HG03064 (cell line): ENCODE measurements around the gene AOC1.

Experiments used
- ATAC-seq: cut with Tn5 transposase; IDR thresholded peaks from one replicate; pipeline ENCODE4 v1.9.1; 2021; ENCODE audit warnings: low read depth; ENCODE audit not compliant: unreplicated experiment

The AOC1 gene

DNA sequence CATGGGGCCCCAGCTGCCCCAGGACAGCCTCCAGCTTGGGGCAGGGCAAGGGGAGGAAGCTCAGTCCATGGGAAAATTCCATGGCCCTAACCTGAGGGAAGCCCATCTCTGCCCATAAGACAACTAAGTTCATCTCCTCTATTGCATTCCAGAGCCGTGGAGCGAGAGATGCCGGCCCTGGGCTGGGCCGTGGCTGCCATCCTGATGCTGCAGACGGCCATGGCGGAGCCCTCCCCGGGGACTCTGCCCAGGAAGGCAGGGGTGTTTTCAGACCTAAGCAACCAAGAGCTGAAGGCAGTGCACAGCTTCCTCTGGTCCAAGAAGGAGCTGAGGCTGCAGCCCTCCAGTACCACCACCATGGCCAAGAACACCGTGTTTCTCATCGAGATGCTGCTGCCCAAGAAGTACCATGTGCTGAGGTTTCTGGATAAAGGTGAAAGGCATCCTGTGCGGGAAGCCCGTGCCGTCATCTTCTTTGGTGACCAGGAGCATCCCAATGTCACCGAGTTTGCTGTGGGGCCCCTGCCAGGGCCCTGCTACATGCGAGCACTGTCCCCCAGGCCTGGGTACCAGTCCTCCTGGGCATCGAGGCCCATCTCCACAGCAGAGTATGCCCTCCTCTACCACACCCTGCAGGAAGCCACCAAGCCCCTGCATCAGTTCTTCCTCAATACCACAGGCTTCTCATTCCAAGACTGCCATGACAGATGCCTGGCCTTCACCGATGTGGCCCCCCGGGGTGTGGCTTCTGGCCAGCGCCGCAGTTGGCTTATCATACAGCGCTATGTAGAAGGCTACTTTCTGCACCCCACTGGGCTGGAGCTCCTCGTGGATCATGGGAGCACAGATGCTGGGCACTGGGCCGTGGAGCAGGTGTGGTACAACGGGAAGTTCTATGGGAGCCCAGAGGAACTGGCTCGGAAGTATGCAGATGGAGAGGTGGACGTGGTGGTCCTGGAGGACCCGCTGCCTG lies 4.3 kb downstream of the AOC1 start:
- ATAC-seq: no peak

DNA sequence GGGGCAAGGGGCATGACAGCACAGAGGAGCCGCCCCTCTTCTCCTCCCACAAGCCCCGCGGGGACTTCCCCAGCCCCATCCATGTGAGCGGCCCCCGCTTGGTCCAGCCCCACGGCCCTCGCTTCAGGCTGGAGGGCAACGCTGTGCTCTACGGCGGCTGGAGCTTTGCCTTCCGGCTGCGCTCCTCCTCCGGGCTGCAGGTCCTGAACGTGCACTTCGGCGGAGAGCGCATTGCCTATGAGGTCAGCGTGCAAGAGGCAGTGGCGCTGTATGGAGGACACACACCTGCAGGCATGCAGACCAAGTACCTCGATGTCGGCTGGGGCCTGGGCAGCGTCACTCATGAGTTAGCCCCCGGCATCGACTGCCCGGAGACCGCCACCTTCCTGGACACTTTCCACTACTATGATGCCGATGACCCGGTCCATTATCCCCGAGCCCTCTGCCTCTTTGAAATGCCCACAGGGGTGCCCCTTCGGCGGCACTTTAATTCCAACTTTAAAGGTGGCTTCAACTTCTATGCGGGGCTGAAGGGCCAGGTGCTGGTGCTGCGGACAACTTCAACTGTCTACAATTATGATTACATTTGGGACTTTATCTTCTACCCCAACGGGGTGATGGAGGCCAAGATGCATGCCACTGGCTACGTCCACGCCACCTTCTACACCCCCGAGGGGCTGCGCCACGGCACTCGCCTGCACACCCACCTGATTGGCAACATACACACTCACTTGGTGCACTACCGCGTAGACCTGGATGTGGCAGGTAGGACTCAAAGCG lies 5.1 kb downstream of the AOC1 start:
- no peak for ATAC-seq

DNA sequence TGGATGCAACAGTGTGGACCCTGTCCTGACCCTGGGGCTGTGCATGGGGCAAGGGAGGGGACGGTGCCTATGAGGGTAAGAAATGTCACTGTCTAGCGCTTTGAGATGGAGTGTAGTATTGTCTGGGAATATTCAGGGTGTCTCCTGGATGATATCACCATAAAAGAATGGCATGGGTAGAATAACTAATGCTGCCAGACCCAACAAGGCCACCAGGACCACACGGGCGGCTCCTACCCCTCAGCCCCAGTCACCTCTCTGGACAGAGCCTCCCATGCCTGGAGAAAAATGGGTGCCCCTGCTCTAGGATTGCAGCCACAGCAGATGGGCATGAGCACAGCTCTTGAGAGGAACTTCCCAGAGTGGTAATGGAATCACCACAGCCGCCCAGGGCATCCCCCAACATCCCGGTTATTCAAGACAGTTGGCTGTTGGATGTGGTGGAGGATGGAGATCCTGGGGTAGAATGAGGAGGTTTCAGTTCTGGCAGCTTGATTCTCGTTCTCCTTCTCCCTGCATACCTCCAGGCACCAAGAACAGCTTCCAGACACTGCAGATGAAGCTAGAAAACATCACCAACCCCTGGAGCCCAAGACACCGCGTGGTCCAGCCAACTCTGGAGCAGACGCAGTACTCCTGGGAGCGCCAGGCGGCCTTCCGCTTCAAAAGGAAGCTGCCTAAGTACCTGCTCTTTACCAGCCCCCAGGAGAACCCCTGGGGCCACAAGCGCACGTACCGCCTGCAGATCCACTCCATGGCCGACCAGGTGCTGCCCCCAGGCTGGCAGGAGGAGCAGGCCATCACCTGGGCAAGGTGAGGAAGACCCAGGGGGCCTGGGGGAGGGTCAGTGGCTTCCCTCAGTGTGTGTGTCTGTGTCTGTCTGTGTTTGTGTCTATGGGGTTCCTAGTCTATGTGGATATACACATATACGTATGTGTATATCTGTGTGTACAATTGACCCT lies 6.2 kb downstream of the AOC1 start:
- ATAC-seq: no peak

DNA sequence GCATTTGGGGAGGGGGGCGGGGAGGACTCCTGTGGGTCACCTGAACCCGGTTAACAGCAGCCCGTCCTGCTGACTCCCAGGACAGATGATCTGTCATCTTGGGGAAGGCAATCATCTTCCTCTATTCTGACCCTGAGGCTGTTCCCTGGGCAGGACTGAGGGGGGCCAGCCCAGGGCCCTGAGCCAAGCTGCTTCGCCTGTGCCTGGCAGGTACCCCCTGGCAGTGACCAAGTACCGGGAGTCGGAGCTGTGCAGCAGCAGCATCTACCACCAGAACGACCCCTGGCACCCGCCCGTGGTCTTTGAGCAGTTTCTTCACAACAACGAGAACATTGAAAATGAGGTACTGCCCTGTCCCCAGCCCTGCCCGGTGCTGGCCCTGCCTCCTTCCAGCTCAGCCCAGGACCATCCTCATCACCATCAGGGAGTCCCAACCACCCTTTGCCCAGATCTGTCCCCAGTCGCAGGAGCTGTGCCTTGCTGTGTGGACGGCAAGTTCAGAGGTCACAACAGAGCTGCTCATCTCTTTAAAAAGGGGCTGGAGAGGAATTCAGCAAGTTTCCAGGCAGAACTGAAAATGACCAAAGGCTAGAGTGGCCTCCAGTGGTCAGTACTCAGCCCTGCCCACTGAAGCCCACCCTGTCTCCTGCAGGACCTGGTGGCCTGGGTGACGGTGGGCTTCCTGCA lies 8.1 kb downstream of the AOC1 start:
- ATAC-seq: no peak

DNA sequence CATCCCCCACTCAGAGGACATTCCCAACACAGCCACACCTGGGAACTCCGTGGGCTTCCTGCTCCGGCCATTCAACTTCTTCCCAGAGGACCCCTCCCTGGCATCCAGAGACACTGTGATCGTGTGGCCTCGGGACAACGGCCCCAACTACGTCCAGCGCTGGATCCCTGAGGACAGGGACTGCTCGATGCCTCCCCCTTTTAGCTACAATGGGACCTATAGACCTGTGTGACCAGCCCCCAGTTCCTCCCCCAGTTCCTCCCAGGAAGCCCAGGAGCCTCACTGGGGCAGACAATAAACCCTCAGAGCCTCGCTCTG lies 8.6 kb downstream of the AOC1 start:
- ATAC-seq: no peak

DNA sequence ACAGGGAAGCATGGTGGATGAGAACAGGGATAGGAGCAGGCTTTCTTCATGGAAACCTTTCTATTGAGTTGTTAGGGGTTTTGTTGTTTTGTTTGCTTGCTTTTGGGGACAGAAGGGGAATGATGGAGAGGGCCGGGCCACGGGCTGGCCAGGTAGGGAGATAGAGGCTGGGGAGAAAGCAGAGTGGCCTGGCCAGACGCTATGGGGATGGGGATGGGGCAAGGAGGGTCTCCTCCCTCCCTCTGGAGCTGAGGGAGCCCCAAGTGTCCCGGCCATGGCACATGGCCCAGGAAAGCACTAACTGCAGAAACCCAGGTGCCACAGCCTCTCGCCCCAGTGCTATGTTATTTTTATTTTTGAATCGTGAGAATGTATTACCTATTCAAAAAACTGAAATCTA lies 10.0 kb downstream of the AOC1 start:
- no peak for ATAC-seq

DNA sequence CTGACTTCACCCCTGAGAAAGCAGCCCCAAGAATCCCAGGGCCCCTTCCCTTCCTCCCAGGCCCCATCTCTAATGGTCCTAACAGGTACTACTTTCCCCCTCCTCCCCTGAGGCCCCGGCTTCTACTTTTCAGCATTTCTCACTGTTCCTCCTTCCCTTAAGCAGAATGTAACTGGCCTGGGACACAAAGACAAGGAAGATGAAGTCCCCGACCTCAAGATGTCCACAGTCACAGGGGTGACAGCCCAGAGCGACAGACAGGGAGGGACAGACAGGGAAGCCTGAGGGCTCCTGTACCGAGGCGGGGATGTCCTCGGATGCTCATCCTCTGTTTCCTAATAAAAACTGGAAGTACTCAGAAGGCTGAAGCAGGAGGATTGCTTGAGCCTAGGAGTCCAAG lies 11.6 kb downstream of the AOC1 start:
- no peak for ATAC-seq

DNA sequence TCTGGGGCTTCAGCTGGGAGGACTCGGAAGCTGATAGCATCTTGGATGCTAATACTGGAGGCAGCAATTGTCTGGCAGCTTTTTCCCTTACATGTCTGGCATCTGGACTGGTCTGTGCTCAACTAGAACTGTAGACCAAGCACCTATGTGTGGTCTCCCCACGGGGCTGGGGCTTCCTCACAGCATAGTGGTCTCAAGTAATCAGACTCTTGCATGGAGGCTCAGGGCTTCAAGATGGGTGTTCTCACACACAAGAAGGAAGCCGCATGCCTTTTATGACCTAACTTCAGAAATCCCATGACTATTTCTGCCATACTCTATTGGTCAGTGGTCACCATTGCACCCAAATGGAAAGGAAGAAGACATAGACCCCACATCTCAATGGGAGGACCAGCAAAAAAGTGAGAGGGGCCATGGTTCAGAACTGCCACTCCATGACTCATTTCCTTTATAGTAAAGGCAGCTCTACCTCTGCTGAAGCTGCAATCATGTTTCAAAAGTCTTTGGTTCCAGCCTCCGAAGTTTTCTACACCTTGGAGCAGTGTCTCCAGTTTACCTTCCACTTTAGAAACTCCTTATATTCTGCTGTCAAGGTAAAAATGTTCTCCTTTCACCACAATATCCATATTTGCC lies 14.7 kb downstream of the AOC1 start:
- no peak for ATAC-seq

DNA sequence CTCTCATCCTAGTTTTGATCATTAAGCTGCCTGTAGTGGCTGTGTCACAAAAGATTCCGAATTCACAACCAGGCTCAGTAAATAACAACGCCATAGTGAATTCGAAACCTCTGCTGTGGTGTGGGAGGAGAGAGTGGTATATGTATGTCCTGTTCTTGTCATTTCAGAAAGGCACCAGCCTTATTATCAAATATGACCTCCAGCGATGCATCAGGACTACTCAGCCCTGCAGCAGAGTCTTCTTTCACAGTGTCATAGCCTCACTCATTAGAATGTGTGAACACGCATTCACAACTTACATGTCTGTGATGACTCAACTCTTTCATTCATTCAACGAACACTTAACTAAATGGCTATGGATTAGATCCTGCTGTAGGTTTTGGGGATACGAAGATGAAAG lies 15.3 kb downstream of the AOC1 start:
- no peak for ATAC-seq

DNA sequence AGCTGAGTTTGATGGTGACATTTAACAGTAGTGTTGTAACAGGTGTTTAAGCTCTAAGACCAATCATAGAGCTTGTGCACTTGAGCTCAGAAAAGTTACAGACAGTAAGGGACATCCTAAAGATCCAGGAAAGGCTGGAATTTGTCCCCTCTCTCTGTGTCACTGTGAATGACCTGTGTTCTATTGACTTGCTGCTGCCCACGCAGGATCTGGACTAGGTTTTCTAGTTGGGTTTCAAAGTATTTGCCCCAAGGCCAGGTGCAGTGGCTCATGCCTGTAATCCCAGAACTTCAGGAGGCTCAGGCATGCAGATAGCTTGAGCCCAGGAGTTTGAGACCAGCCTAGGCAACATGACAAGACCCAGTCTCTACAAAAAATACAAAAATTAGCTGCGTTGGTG lies 17.1 kb downstream of the AOC1 start:
- ATAC-seq: no peak

DNA sequence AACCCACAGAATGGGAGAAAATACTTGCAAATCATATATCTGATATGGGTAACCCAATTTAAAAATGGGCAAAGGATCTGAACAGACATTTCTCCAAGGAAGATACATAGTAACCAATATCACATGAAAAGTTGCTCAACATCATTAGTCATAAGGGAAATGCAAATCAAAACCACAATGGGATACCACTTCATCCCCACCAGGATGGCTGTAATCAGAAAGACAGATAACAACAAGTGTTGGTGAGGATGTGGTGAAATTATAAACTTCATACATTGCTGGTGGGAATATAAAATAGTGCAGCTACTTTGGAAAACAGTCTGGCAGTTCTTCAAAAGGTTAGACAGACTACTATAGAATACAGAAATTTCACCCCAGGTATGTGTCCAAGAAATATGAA lies 19.3 kb downstream of the AOC1 start:
- ATAC-seq: no peak

DNA sequence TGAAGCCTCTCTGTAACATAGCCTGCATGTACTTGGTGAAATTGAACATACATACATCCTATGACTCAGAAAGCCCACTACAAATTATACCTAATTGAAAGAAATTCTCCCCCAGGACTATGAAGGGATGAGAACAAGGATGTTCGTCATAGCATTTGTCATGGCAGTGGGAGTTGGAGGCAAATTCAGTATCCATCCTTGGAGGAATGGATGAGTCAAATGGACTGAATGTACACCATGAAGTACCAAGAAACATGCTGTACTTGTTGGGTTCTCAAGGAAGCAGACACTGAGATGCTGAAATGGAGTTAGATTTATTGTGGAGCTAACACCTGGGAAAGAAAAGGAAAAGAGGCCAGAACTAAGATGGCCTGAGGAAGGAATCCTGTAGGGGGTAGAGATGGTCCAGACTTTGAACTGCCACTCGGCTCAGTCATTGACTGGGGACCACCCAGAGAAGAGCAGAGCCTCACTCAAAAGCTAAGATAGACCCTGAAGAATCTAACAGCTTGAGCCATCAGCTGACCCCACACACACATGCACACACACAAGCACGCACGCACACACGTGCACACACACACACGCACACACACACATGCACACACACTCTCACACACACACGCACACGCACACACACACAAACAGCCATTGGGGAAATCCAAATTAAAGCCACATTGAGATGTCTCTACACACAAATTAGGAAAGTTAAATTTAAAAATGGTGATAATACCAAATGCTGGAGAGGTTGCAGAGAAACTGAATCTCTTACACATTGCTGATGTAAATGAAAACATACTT lies 22.3 kb downstream of the AOC1 start:
- no peak for ATAC-seq

DNA sequence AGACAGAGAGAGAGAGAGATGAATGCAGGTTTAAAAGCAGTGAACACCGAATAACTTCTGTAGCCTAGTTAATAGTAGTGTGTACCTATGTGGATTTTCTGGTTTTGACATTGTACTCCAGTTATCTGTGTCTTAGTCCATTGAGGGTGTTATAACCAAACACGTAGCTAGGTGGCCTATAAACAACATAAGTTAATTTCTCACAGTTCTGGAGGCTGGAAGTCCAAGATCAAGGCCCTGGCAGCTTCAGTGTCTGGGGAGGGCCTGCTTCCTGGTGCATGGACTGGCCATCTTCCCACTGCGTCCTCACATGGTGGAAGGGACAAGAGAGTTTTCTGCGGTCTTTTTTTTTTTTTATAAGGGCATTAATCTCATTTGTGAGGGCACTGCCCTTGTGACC lies 23.5 kb downstream of the AOC1 start:
- no peak for ATAC-seq

DNA sequence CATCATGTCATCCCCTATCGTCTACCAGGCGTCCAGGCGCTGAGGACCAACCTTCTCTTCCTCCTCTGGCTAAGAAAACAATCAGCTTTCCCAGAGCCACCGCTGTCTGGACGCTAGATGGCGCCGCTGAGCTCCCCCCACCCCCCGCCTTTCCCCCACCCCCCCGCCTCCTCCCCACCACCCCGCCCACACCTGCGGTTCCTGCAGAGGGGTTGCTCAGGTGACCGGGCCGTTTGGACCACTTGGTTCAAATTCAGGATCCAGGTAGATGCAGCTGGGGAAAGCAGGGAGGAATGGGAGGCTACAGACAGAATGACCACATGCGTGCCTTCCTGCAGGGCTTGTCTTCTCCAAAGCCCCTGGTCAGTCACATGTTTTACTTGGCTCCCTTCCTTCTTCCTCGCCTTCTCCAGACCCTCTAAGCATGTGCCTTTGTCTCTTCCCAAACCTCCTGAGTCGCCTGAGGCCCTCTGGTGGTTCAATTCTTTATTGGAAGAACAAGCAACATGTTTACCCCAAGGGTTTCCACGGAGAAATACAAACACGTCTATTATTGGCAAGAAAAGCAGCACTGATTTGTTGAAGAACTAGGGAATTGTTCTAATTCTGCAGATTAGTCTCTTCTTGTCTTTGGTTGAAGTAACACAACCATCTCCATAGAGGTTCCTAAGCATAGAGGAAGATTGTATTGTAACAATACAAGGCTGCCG lies 24.7 kb downstream of the AOC1 start:
- ATAC-seq: no peak

DNA sequence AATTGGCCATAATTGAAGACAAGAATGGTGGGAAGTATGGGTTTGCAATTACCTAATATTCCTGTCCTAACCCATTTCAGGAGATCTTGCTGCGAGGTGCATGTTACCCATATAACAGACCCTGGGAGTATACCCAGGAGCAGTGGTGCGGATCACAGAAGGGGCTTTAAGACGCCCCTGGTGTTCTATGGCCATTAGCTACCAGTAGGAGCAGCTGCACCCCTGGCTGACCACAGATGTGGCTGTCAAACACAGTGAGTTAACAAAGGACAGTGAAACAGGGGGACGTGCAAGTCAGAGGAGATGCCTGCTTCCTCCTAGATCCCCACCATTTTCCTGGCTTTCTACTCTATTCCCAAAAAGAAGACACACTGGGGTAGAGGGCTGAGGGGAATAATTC lies 25.2 kb downstream of the AOC1 start:
- no peak for ATAC-seq

DNA sequence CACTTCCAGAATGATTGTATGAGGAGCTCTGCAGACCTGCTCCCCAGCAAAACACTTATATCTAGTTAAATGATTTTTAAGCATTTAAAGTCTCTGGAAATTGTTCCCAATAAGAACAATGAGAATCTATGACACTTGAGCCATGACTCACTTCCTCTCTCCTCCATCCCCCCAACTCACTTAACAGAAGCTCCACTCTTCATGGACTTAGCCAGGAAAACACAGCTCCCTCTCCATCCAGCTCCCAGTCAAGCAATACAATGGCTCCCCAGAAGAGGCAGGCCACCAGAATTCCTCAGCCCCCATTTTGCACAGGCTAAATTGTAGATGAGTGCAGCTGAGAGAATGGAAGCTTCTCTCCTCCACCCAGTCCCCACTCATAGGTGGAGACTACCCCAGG lies 27.0 kb downstream of the AOC1 start:
- no peak for ATAC-seq

DNA sequence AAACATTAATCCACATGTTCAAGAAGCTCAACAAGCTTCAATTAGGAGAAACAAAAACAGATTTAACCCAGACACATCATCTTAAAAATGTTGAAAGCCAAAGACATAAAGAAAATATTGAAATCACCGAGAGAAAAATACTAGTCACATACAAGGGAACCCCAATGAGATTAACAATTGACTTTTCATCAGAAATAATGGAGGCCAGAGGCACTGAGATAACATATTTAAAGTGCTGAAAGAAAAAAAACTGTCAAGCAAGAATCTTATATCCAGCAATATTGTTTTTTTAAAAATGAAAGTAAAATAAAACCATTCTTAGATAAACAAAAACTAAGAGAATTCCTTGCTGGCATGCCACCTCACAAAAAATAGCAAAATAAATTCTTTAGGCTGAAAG lies 28.9 kb downstream of the AOC1 start:
- ATAC-seq: no peak

DNA sequence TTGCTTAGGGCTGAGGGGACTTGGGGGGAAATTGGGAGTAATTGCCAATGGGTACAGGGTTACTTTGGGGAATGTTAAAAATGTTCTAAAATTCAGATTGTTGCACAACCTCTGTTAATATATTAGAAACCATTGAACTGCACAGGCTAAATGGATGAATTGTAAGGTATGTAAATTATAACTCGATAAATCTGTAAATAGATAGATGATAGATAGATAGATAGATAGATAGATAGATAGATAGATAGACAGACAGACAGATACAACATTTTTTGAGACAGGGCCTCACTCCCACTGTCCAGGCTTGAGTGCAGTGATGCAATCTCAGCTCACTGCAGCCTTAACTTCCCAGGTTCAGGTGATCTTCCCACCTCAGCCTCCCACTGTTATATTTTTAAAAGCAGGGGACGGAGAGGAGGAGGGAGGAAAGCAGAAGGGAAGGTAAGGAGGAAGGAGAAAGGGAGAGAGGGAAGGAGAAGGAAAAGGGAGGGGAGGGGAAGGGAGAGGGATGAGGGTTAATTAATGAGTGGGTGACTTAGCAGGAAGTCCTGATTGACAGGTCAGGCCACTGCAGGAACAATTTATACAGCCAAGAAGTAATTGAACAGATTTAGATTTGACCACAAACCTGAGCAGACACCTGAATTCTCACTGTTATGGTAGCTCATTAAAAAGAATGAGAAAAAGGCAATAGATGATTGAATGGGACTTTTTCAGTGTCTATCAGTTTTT lies 38.7 kb downstream of the AOC1 start:
- ATAC-seq: no peak
